ENCODE measurements around the gene TLE2. TPM values are rescaled to one million over a fixed set of nuclear protein-coding genes. Genes with fewer than 3 reads are reported as not detected.
A peak's percentile ranks its signal among the peaks of the same experiment; 100 is the strongest.

TLE2 gene
- total and polyA plus RNA-seq, 9 of the 15 experiments (the other 6 are each of a cell fraction or from before 2014, with no cell fraction given), result 0.35 to 13.1 (median 6.2) TPM

- TF ChIP-seq TOE1 (IDR thresholded peaks at IDR 0.05; ENCODE audit: borderline replicate concordance), result peak; percentile 99
- TF ChIP-seq TOE1 (CRISPR knock-in tag; IDR thresholded peaks at IDR 0.05; ENCODE audit: borderline replicate concordance, low read depth), result no peak
- no peak for TF ChIP-seq ELK3 (CRISPR knock-in tag; IDR thresholded peaks at IDR 0.05)
- TF ChIP-seq ZNF551 (CRISPR knock-in tag; IDR thresholded peaks at IDR 0.05), result no peak
- TF ChIP-seq ZNF384 (IDR thresholded peaks at IDR 0.05; ENCODE audit: low read depth, low read length), result peak; percentile 95
- 0 out of 4 replicates have a peak, but pooled peaks of 1 of the 2 experiments have one; percentile 55 for TF ChIP-seq SIN3A (IDR thresholded peaks at IDR 0.05; ENCODE audit: borderline replicate concordance in 2 of 2, control insufficient read depth in 1 of 2, low read depth in 2 of 2, low read length in 2 of 2)
- no peak for TF ChIP-seq CREB3 (tag; conservative IDR thresholded peaks at IDR 0.05; ENCODE audit: low read depth)
- TF ChIP-seq SREBF1 (IDR thresholded peaks at IDR 0.05; ENCODE audit: borderline replicate concordance, low read depth, low read length), result 0 out of 2 replicates have a peak, but pooled peaks have one; percentile 38
- TF ChIP-seq RAD51 (IDR thresholded peaks at IDR 0.05; ENCODE audit: borderline replicate concordance, low read depth), result peak; percentile 96
- peak; percentile 20 for TF ChIP-seq NEUROD1 (IDR thresholded peaks at IDR 0.05; ENCODE audit: borderline replicate concordance, low read depth, low read length, partially characterized antibody)
- TF ChIP-seq ATF7 (IDR thresholded peaks at IDR 0.05), result peak; percentile 39; the same call in 1 of the 2 replicates
- TF ChIP-seq DACH1 (IDR thresholded peaks at IDR 0.05; ENCODE audit: partially characterized antibody), result peak; percentile 66
- TF ChIP-seq FOXJ2 (tag; IDR thresholded peaks at IDR 0.05), result peak; percentile 98
- TF ChIP-seq REST (IDR thresholded peaks at IDR 0.05; ENCODE audit: borderline replicate concordance), result peak; percentile 46
- no peak for TF ChIP-seq REST (CRISPR knock-in tag; IDR thresholded peaks at IDR 0.05; ENCODE audit: low read depth)
- TF ChIP-seq NFE2L1 (tag; IDR thresholded peaks at IDR 0.05; ENCODE audit: borderline replicate concordance, low read depth), result no peak
- TF ChIP-seq FOXJ3 (CRISPR knock-in tag; IDR thresholded peaks at IDR 0.05), result peak; percentile 86
Observed at GRCh38 chr19:3073159-3073563, 44.1 kb upstream of the TLE2 start (continued).
